GM23338 (cell line): Measurements from ENCODE around the gene PTPRH. TPM values are rescaled to one million over a fixed set of nuclear protein-coding genes. Genes with fewer than 3 reads are reported as not detected.

Source experiments
- ATAC-seq: fragments of 200-7000 bp; cut with Tn5 transposase; 3 replicates; pipeline ENCODE4 v1.9.1; 2020
- DNase-seq: peaks from one replicate; pipeline ENCODE4 v3.0.0-alpha.2; 2015; ENCODE audit warnings: low spot score
- H2AFZ ChIP-seq: fragments of 200-600 bp; sonication (generic); 2 replicates; pipeline ENCODE4 v1.8.0; 2016; ENCODE audit warnings: antibody characterized with exemption, mild to moderate bottlenecking, moderate library complexity
- H3F3A ChIP-seq: fragments of 200-600 bp; sonication (generic); replicated peaks from 2 replicates; pipeline ENCODE4 v1.8.0; 2017; ENCODE audit warnings: antibody characterized with exemption, mixed run types, low read depth
- H3K27ac ChIP-seq: fragments of 200-600 bp; sonication (generic); 2 replicates; pipeline ENCODE4 v1.6.1; 2016; ENCODE audit warnings: low read depth
- H3K27me3 ChIP-seq: fragments of 200-600 bp; sonication (generic); 2 replicates; pipeline ENCODE4 v1.8.0; 2016; ENCODE audit warnings: mild to moderate bottlenecking, mixed run types, moderate library complexity; ENCODE audit not compliant: insufficient read depth
- H3K36me3 ChIP-seq: fragments of 200-600 bp; sonication (generic); 2 replicates; pipeline ENCODE4 v1.8.0; 2016; ENCODE audit warnings: mild to moderate bottlenecking; ENCODE audit not compliant: insufficient read depth
- H3K4me1 ChIP-seq: fragments of 200-600 bp; sonication (generic); 2 replicates; pipeline ENCODE4 v1.8.0; 2016; ENCODE audit warnings: mild to moderate bottlenecking, moderate library complexity; ENCODE audit not compliant: insufficient read depth
- H3K4me2 ChIP-seq: fragments of 200-600 bp; sonication (generic); 2 replicates; pipeline ENCODE4 v1.7.1; 2017; ENCODE audit warnings: mixed run types
- H3K4me3 ChIP-seq: fragments of 200-600 bp; sonication (generic); 2 replicates; pipeline ENCODE4 v1.6.1; 2016; ENCODE audit warnings: mixed run types
- H3K79me2 ChIP-seq: fragments of 200-600 bp; sonication (generic); replicated peaks from 2 replicates; pipeline ENCODE4 v1.8.0; 2017; ENCODE audit warnings: mild to moderate bottlenecking; ENCODE audit not compliant: insufficient read depth
- H3K9me2 ChIP-seq: fragments of 200-600 bp; sonication (generic); 2 replicates; pipeline ENCODE4 v1.8.0; 2017; ENCODE audit not compliant: insufficient read depth
- H4K20me1 ChIP-seq: fragments of 200-600 bp; sonication (generic); replicated peaks from 2 replicates; pipeline ENCODE4 v1.8.0; 2017; ENCODE audit warnings: mild to moderate bottlenecking; ENCODE audit not compliant: insufficient read depth
- H3K27ac Mint-ChIP-seq: 2 replicates; pipeline ENCODE4 v1.8.0; 2020; ENCODE audit warnings: inconsistent platforms, mild to moderate bottlenecking, moderate library complexity, mixed read lengths
- H3K27me3 Mint-ChIP-seq: 3 replicates; pipeline ENCODE4 v1.8.0; 2022; ENCODE audit warnings: low read depth, mild to moderate bottlenecking, moderate library complexity, mixed read lengths, inconsistent platforms; ENCODE audit not compliant: insufficient read depth, poor library complexity
- H3K36me3 Mint-ChIP-seq: 3 replicates; pipeline ENCODE4 v1.8.0; 2021; ENCODE audit warnings: low read depth, mild to moderate bottlenecking, inconsistent platforms, moderate library complexity, mixed read lengths
- H3K4me1 Mint-ChIP-seq: 3 replicates; pipeline ENCODE4 v1.8.0; 2020; ENCODE audit warnings: mild to moderate bottlenecking, inconsistent platforms, mixed read lengths
- H3K4me3 Mint-ChIP-seq: 3 replicates; pipeline ENCODE4 v1.8.0; 2021; ENCODE audit warnings: moderate library complexity, mild to moderate bottlenecking, inconsistent platforms, mixed read lengths
- H3K9me3 Mint-ChIP-seq: 3 replicates; pipeline ENCODE4 v1.8.0; 2020; ENCODE audit warnings: moderate library complexity, mild to moderate bottlenecking, inconsistent platforms, mixed read lengths
- CREB1 ChIP-seq: fragments of 250-450 bp; sonication (Bioruptor Pico); IDR thresholded peaks from 2 replicates; pipeline ENCODE4 v1.5.0; 2020; ENCODE audit warnings: low read depth, mild to moderate bottlenecking, moderate library complexity
- EZH2 ChIP-seq: fragments of 200-600 bp; sonication (generic); IDR thresholded peaks from one replicate; pipeline ENCODE4 v1.8.0; 2017; ENCODE audit warnings: antibody characterized with exemption, mild to moderate bottlenecking, low read depth; ENCODE audit not compliant: unreplicated experiment
- EZH2phosphoT487 ChIP-seq: fragments of 200-600 bp; sonication (generic); IDR thresholded peaks from one replicate; pipeline ENCODE4 v1.8.1; 2018; ENCODE audit warnings: antibody characterized with exemption; ENCODE audit not compliant: unreplicated experiment
- JUNB ChIP-seq: IDR thresholded peaks from one replicate; pipeline ENCODE4 v1.6.1; 2016; ENCODE audit warnings: antibody characterized with exemption; ENCODE audit not compliant: unreplicated experiment
- NANOG ChIP-seq: IDR thresholded peaks from 2 replicates; pipeline ENCODE4 v1.6.1; 2016; ENCODE audit warnings: antibody characterized with exemption, borderline replicate concordance
- POLR2AphosphoS5 ChIP-seq: IDR thresholded peaks from 2 replicates; pipeline ENCODE4 v1.6.1; 2016; ENCODE audit warnings: antibody characterized with exemption, low read depth
- STAT1 ChIP-seq: IDR thresholded peaks from one replicate; pipeline ENCODE4 v1.6.1; 2016; ENCODE audit warnings: antibody characterized with exemption; ENCODE audit not compliant: unreplicated experiment
- ZNF114 ChIP-seq: fragments of 250-450 bp; sonication (Bioruptor Pico); IDR thresholded peaks from 2 replicates; pipeline ENCODE4 v1.5.0; 2020; ENCODE audit warnings: mild to moderate bottlenecking, moderate library complexity
- ZNF331 ChIP-seq: fragments of 250-450 bp; sonication (Bioruptor Pico); IDR thresholded peaks from 2 replicates; pipeline ENCODE4 v1.5.0; 2020; ENCODE audit warnings: low read depth, mild to moderate bottlenecking, moderate library complexity
- polyA plus RNA-seq: library from polyadenylated mRNA; unstranded; fragments of >200 nt; fragmentation: Nextera tagmentation; extraction: Ambion mirVana; gene quantifications from 2 replicates; pipeline ENCODE4 v1.2.1, GENCODE V29; 2016
- total RNA-seq: library from RNA; depleted of rRNA; stranded (reverse); fragments of >200 nt; shearing (Covaris generic); gene quantifications from 2 replicates; pipeline ENCODE4 v1.2.3, GENCODE V29; 2014
- TF ChIP-seq, protein P1 (sequence below): IDR thresholded peaks from one replicate; pipeline ENCODE4 v1.6.1; 2018; ENCODE audit warnings: antibody characterized with exemption; ENCODE audit not compliant: unreplicated experiment
- TF ChIP-seq, protein P2 (sequence below), 2 experiments: fragments of 200-600 bp in 1 of 2; sonication (generic) in 1 of 2; conservative IDR thresholded peaks; 2 replicates each; pipeline versions ENCODE4 v1.5.1 to v1.6.1; 2016 to 2017; ENCODE audit warnings: antibody characterized with exemption in 2 of 2, low read depth in 2 of 2, mild to moderate bottlenecking in 2 of 2, moderate library complexity in 1 of 2
- TF ChIP-seq, protein P3 (sequence below): IDR thresholded peaks from 2 replicates; pipeline ENCODE4 v1.6.1; 2016; ENCODE audit warnings: antibody characterized with exemption

Gene PTPRH
- total and polyA plus RNA-seq, 2 experiments from 2014 or later, result 0.16 to 2.1 TPM

DNA sequence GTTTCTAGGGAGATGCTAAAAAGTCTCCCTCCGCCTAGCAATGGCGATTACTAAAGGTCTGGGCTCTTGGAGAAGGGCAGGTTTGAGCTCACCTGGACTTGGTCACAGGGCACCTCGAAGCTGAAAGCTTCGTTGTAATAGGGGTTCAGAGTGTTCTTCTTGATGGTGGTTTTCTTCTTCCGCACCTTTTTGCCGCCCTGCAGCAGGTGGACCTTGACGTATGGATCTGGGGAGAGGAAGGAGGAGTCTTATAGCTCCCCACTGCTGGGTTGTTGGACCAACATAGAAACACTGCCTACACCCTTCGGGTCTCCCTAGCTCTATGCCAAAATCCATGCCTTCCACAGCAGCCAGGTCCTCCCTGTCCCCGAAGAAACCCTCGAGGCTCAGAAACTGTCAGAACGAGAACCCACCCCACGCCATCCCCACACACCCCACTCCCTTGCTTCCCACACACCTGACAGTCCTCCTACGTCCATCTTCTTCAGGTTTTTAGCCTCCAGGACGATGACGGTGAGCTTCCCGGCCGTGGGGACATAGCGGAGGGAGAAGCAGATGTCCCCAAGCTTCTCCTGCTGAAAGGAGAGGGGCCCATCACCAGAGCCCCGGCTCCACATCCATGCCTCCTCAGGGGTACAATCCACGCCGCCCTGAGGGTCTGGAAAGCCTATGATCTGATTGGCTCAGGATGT, 34.7 kb downstream of the PTPRH start:
- peaks cover 40% of the 10 kb centered on the region for H3K27me3 Mint-ChIP-seq
- Histone ChIP-seq H3K4me3 (peak overlapping the region; percentile 85), H3K27me3 (peaks cover 64% of the 10 kb centered on the region)

GRCh38 chr19:55173714-55174409, 35.4 kb downstream of the PTPRH start:
- Histone ChIP-seq H3K36me3 (no peaks in the 10 kb centered on the region), H3K27me3 (peaks cover 71% of the 10 kb centered on the region), H3K9me2 (0 out of 2 replicates have a peak, but pooled peaks cover 3% of the 10 kb centered on the region), H3K27ac (no peak overlapping the region), H2AFZ (peak overlapping the region; percentile 97), H3K4me2 (peak overlapping the region; percentile 96), H3F3A (peaks cover 12% of the 10 kb centered on the region; the same call in 1 of the 2 replicates), H3K79me2 (no peaks in the 10 kb centered on the region), H4K20me1 (no peaks in the 10 kb centered on the region), H3K4me1 (peaks cover 9% of the 10 kb centered on the region; the same call in 1 of the 2 replicates), H3K4me3 (peak overlapping the region; percentile 85)
- Mint-ChIP-seq H3K36me3 (no peaks in the 10 kb centered on the region; the same call in 2 of the 3 replicates), H3K4me3 (peak overlapping the region; percentile 77), H3K27ac (no peak overlapping the region), H3K4me1 (peaks cover 27% of the 10 kb centered on the region), H3K9me3 (peaks cover 10% of the 10 kb centered on the region; the same call in 2 of the 3 replicates), H3K27me3 (peaks cover 38% of the 10 kb centered on the region)
- peak; percentile 69 for ATAC-seq
- DNase-seq, result peak; percentile 93
- TF ChIP-seq JUNB (no peak), STAT1 (no peak), NANOG (no peak), POLR2AphosphoS5 (no peak), ZNF114 (CRISPR knock-in tag) (no peak), CREB1 (no peak), ZNF331 (CRISPR knock-in tag) (no peak), EZH2phosphoT487 (no peak)
- TF ChIP-seq, protein P1, sequence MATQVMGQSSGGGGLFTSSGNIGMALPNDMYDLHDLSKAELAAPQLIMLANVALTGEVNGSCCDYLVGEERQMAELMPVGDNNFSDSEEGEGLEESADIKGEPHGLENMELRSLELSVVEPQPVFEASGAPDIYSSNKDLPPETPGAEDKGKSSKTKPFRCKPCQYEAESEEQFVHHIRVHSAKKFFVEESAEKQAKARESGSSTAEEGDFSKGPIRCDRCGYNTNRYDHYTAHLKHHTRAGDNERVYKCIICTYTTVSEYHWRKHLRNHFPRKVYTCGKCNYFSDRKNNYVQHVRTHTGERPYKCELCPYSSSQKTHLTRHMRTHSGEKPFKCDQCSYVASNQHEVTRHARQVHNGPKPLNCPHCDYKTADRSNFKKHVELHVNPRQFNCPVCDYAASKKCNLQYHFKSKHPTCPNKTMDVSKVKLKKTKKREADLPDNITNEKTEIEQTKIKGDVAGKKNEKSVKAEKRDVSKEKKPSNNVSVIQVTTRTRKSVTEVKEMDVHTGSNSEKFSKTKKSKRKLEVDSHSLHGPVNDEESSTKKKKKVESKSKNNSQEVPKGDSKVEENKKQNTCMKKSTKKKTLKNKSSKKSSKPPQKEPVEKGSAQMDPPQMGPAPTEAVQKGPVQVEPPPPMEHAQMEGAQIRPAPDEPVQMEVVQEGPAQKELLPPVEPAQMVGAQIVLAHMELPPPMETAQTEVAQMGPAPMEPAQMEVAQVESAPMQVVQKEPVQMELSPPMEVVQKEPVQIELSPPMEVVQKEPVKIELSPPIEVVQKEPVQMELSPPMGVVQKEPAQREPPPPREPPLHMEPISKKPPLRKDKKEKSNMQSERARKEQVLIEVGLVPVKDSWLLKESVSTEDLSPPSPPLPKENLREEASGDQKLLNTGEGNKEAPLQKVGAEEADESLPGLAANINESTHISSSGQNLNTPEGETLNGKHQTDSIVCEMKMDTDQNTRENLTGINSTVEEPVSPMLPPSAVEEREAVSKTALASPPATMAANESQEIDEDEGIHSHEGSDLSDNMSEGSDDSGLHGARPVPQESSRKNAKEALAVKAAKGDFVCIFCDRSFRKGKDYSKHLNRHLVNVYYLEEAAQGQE, result no peak

More for the DNA sequence above, 34.7 kb downstream of the PTPRH start:
- Mint-ChIP-seq H3K27ac (no peak overlapping the region), H3K36me3 (no peaks in the 10 kb centered on the region; the same call in 2 of the 3 replicates), H3K4me3 (peak overlapping the region; percentile 77), H3K9me3 (peaks cover 10% of the 10 kb centered on the region; the same call in 2 of the 3 replicates), H3K4me1 (peaks cover 28% of the 10 kb centered on the region)
- no peak for ATAC-seq
- Histone ChIP-seq H3K79me2 (no peaks in the 10 kb centered on the region), H3K9me2 (0 out of 2 replicates have a peak, but pooled peaks cover 3% of the 10 kb centered on the region), H2AFZ (peak overlapping the region; percentile 74; the same call in 1 of the 2 replicates), H3K4me2 (peak overlapping the region; percentile 96), H4K20me1 (no peaks in the 10 kb centered on the region), H3F3A (peaks cover 12% of the 10 kb centered on the region; the same call in 1 of the 2 replicates), H3K36me3 (no peaks in the 10 kb centered on the region), H3K4me1 (peaks cover 9% of the 10 kb centered on the region; the same call in 1 of the 2 replicates), H3K27ac (no peak overlapping the region)
- TF ChIP-seq ZNF331 (CRISPR knock-in tag) (no peak), NANOG (no peak), POLR2AphosphoS5 (no peak), EZH2 (no peak), CREB1 (no peak)
- TF ChIP-seq, protein P2, sequence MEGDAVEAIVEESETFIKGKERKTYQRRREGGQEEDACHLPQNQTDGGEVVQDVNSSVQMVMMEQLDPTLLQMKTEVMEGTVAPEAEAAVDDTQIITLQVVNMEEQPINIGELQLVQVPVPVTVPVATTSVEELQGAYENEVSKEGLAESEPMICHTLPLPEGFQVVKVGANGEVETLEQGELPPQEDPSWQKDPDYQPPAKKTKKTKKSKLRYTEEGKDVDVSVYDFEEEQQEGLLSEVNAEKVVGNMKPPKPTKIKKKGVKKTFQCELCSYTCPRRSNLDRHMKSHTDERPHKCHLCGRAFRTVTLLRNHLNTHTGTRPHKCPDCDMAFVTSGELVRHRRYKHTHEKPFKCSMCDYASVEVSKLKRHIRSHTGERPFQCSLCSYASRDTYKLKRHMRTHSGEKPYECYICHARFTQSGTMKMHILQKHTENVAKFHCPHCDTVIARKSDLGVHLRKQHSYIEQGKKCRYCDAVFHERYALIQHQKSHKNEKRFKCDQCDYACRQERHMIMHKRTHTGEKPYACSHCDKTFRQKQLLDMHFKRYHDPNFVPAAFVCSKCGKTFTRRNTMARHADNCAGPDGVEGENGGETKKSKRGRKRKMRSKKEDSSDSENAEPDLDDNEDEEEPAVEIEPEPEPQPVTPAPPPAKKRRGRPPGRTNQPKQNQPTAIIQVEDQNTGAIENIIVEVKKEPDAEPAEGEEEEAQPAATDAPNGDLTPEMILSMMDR (conservative IDR thresholded peaks at IDR 0.05; ENCODE audit: low read depth in 2 of 2), result no peak
- TF ChIP-seq, protein P3, sequence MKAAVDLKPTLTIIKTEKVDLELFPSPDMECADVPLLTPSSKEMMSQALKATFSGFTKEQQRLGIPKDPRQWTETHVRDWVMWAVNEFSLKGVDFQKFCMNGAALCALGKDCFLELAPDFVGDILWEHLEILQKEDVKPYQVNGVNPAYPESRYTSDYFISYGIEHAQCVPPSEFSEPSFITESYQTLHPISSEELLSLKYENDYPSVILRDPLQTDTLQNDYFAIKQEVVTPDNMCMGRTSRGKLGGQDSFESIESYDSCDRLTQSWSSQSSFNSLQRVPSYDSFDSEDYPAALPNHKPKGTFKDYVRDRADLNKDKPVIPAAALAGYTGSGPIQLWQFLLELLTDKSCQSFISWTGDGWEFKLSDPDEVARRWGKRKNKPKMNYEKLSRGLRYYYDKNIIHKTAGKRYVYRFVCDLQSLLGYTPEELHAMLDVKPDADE, result no peak
- DNase-seq, result no peak
